ENCODE measurements around the gene MEOX2. TPM values are rescaled to one million over a fixed set of nuclear protein-coding genes. Genes with fewer than 3 reads are reported as not detected.

MEOX2 gene
- total RNA-seq, 1 experiment from 2014 or later: not detected

DNA sequence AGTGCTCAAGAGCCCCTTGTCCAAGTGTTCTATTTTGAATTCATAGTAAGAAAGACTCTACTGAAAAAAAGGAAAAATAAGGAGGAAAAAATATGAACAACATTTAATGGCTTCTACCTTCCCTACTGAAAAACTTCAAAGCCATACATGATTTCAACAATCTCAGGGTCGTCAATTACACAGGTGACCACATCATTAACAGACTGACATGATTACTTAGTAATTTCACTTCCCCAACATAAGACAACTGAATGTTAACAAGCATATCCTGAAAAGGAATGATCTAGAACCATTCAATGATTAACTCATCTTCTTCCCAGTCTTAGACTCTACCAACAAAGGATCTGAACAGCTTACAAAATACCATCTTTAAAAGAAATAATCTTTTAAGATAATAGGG lies 34.8 kb downstream of the MEOX2 start:
- Histone ChIP-seq H3K4me3 (replicated peaks in 1 of 2; ENCODE audit: low read depth in 1 of 2, low read length in 2 of 2) (no peak overlapping the region), H3K79me2 (ENCODE audit: insufficient read depth, low read length) (no peaks in the 10 kb centered on the region), H3K27ac (ENCODE audit: low read depth, low read length) (no peak overlapping the region), H3K27me3 (ENCODE audit: insufficient read depth, low read length) (no peaks in the 10 kb centered on the region), H2AFZ (ENCODE audit: low read depth, low read length, poor library complexity, severe bottlenecking) (no peak overlapping the region), H3K9me3 (ENCODE audit: control insufficient read depth in 1 of 2, insufficient read depth in 1 of 2, low read depth in 1 of 2, low read length in 2 of 2) (no peaks in the 10 kb centered on the region), H3K4me1 (ENCODE audit: control insufficient read depth in 1 of 2, insufficient read depth in 2 of 2, low read length in 2 of 2) (no peaks in the 10 kb centered on the region), H3K9ac (ENCODE audit: low read length) (no peak overlapping the region), H3K4me2 (ENCODE audit: low read length) (no peak overlapping the region), H3K9me2 (ENCODE audit: insufficient read depth) (0 out of 2 replicates have a peak, but pooled peaks cover 4% of the 10 kb centered on the region), H3K36me3 (ENCODE audit: control insufficient read depth in 1 of 2, insufficient read depth in 2 of 2, low read length in 2 of 2) (no peaks in the 10 kb centered on the region), H4K20me1 (ENCODE audit: insufficient read depth) (no peaks in the 10 kb centered on the region)
- RAD21 ChIA-PET (ENCODE audit: low non-redundant PET in 1 of 2, low total read pairs in 2 of 2, uncharacterized antibody in 2 of 2, unreplicated experiment in 2 of 2): no interaction called here
- BruUV-seq (replicated peaks): no TSS peak
- intact Hi-C loops (cut with micrococcal nuclease): no loop called here
- ATAC-seq (no peak), DNase-seq (ENCODE audit: low read depth, low spot score) (no peak)
- no peak for TF ChIP-seq SIN3A (IDR thresholded peaks at IDR 0.05; ENCODE audit: low read depth)
- TF ChIP-seq, protein P1, sequence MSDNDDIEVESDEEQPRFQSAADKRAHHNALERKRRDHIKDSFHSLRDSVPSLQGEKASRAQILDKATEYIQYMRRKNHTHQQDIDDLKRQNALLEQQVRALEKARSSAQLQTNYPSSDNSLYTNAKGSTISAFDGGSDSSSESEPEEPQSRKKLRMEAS (IDR thresholded peaks at IDR 0.05): no peak
- TF ChIP-seq EZH2 (IDR thresholded peaks at IDR 0.05): no peak
- no peak for TF ChIP-seq CBX3 (IDR thresholded peaks at IDR 0.05; ENCODE audit: low read depth)
- no peak for TF ChIP-seq ZNF274 (IDR thresholded peaks at IDR 0.05; ENCODE audit: low read depth, low read length)
- POLR2A ChIA-PET: no interaction called here
- CTCF ChIA-PET: no interaction called here

DNA sequence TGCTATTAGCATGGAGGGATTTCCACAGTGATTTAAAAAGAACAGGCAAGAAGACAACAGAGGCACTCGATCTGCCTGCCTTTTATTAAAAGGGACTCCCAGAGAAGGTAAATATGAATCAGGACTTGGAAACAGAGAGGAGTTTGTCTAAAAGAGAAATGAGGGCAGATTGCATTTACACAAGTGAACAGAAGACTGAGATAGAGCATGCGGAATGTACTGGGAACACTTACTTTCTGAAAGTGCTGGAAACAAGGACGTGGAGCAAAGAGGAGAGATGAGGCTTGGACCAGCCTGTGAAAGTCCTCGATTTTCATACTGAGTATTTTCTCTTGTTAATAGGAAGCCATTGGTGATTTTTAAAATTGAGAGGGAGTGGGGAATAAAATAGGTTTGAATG lies 35.7 kb downstream of the MEOX2 start:
- ChIA-PET CTCF (no interaction called here), RAD21 (ENCODE audit: low non-redundant PET in 1 of 2, low total read pairs in 2 of 2, uncharacterized antibody in 2 of 2, unreplicated experiment in 2 of 2) (no interaction called here), POLR2A (no interaction called here)
- no TSS peak for BruUV-seq (replicated peaks)
- no peaks in the 10 kb centered on the region for H3K27me3 ChIP-seq (ENCODE audit: insufficient read depth, low read length)
- no peak overlapping the region for H2AFZ ChIP-seq (ENCODE audit: low read depth, low read length, poor library complexity, severe bottlenecking)
- no peaks in the 10 kb centered on the region for H3K4me1 ChIP-seq (ENCODE audit: control insufficient read depth in 1 of 2, insufficient read depth in 2 of 2, low read length in 2 of 2)
- DNase-seq (ENCODE audit: low read depth, low spot score): no peak
- intact Hi-C loops (cut with micrococcal nuclease): no loop called here
- no peaks in the 10 kb centered on the region for H3K9me3 ChIP-seq (ENCODE audit: control insufficient read depth in 1 of 2, insufficient read depth in 1 of 2, low read depth in 1 of 2, low read length in 2 of 2)
- H4K20me1 ChIP-seq (ENCODE audit: insufficient read depth): no peaks in the 10 kb centered on the region
- no peak overlapping the region for H3K4me2 ChIP-seq (ENCODE audit: low read length)
- H3K4me3 ChIP-seq (replicated peaks in 1 of 2; ENCODE audit: low read depth in 1 of 2, low read length in 2 of 2): no peak overlapping the region
- TF ChIP-seq, protein P2, sequence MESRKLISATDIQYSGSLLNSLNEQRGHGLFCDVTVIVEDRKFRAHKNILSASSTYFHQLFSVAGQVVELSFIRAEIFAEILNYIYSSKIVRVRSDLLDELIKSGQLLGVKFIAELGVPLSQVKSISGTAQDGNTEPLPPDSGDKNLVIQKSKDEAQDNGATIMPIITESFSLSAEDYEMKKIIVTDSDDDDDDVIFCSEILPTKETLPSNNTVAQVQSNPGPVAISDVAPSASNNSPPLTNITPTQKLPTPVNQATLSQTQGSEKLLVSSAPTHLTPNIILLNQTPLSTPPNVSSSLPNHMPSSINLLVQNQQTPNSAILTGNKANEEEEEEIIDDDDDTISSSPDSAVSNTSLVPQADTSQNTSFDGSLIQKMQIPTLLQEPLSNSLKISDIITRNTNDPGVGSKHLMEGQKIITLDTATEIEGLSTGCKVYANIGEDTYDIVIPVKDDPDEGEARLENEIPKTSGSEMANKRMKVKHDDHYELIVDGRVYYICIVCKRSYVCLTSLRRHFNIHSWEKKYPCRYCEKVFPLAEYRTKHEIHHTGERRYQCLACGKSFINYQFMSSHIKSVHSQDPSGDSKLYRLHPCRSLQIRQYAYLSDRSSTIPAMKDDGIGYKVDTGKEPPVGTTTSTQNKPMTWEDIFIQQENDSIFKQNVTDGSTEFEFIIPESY (IDR thresholded peaks at IDR 0.05; ENCODE audit: extremely low read depth, insufficient replicate concordance, low read length): no peak
- TF ChIP-seq TCF7L2 (IDR thresholded peaks at IDR 0.05; ENCODE audit: borderline replicate concordance, extremely low read depth, insufficient read depth, insufficient read length) (no peak), POLR2A (IDR thresholded peaks at IDR 0.05; ENCODE audit: borderline replicate concordance, extremely low read depth, insufficient read depth, insufficient read length) (no peak), CEBPB (IDR thresholded peaks at IDR 0.05; ENCODE audit: low read depth) (no peak), RAD21 (IDR thresholded peaks at IDR 0.05; ENCODE audit: low read depth) (no peak), SIN3A (IDR thresholded peaks at IDR 0.05; ENCODE audit: low read depth) (no peak), EZH2phosphoT487 (IDR thresholded peaks at IDR 0.05; ENCODE audit: borderline replicate concordance) (no peak), EGR1 (IDR thresholded peaks at IDR 0.05; ENCODE audit: low read depth) (no peak), CBX3 (IDR thresholded peaks at IDR 0.05; ENCODE audit: low read depth) (no peak), ZFX (IDR thresholded peaks at IDR 0.05) (no peak), POLR2AphosphoS5 (IDR thresholded peaks at IDR 0.05; ENCODE audit: low read depth, low read length) (no peak), EZH2 (IDR thresholded peaks at IDR 0.05) (no peak)
- TF ChIP-seq, protein P3, sequence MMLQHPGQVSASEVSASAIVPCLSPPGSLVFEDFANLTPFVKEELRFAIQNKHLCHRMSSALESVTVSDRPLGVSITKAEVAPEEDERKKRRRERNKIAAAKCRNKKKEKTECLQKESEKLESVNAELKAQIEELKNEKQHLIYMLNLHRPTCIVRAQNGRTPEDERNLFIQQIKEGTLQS (IDR thresholded peaks at IDR 0.05): no peak
- no peak overlapping the region for H3K9ac ChIP-seq (ENCODE audit: low read length)
- H3K36me3 ChIP-seq (ENCODE audit: control insufficient read depth in 1 of 2, insufficient read depth in 2 of 2, low read length in 2 of 2): no peaks in the 10 kb centered on the region
- H3K9me2 ChIP-seq (ENCODE audit: insufficient read depth): 0 out of 2 replicates have a peak, but pooled peaks cover 4% of the 10 kb centered on the region
- H3K79me2 ChIP-seq (ENCODE audit: insufficient read depth, low read length): no peaks in the 10 kb centered on the region
- no peak overlapping the region for H3K27ac ChIP-seq (ENCODE audit: low read depth, low read length)
- no peak for ATAC-seq
